Type B pancreatic cell (in vitro differentiated cells): ENCODE data around the gene EGFR. TPM values are rescaled to one million over a fixed set of nuclear protein-coding genes. Genes with fewer than 3 reads are reported as not detected.
A peak's percentile ranks its signal among the peaks of the same experiment; 100 is the strongest.

Source experiments
- DNase-seq: peaks from one replicate; pipeline ENCODE4 v3.0.0; 2021; ENCODE audit warnings: mixed read lengths; ENCODE audit not compliant: unreplicated experiment; ENCODE audit errors: extremely low spot score
- H3K27ac Mint-ChIP-seq: 2 replicates; pipeline ENCODE4 v1.8.0; 2021; ENCODE audit warnings: mild to moderate bottlenecking, mixed read lengths
- H3K27me3 Mint-ChIP-seq: 2 replicates; pipeline ENCODE4 v1.8.0; 2021; ENCODE audit warnings: mixed read lengths
- H3K36me3 Mint-ChIP-seq: 2 replicates; pipeline ENCODE4 v1.8.0; 2021; ENCODE audit warnings: mixed read lengths
- H3K4me1 Mint-ChIP-seq: one replicate; pipeline ENCODE4 v1.8.0; 2021; ENCODE audit warnings: mixed read lengths; ENCODE audit not compliant: unreplicated experiment
- H3K4me3 Mint-ChIP-seq: 2 replicates; pipeline ENCODE4 v1.8.0; 2021; ENCODE audit warnings: mild to moderate bottlenecking, mixed read lengths
- H3K9me3 Mint-ChIP-seq: 2 replicates; pipeline ENCODE4 v1.8.0; 2021; ENCODE audit warnings: mixed read lengths
- total RNA-seq: library from RNA; stranded (reverse); gene quantifications from 2 replicates; pipeline ENCODE4 v1.2.1, GENCODE V29; 2021; ENCODE audit warnings: low replicate concordance
- TF ChIP-seq, protein P1 (sequence below): fragments of 200-600 bp; sonication (generic); conservative IDR thresholded peaks from 2 replicates; pipeline ENCODE4 v1.5.0; 2021; ENCODE audit warnings: antibody characterized with exemption, mild to moderate bottlenecking

EGFR gene
- total RNA-seq, 1 donor from 2014 or later = 44.6 TPM

DNA sequence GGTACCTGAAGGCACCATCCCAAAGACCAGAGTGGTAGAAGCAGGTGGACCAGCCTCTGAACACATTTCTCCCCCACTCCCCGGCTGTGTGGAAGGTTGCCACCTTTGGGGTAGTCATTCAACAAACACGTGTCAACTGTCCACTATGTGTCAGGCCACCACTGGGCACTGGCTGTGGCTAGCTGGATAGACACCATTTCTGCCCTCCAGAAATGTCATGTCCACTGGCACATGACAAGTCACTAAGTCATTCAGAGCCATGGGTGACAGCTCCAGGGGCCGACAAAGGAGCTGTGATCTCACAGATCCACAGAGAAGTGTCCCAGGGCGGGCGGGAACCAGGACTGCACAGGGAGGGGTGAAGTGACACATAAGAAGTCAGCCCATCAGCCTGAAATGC is 99.6 kb downstream of the EGFR start:
- peaks cover 19% of the 10 kb centered on the region for H3K4me1 Mint-ChIP-seq
- no peak for DNase-seq
- TF ChIP-seq, protein P1, sequence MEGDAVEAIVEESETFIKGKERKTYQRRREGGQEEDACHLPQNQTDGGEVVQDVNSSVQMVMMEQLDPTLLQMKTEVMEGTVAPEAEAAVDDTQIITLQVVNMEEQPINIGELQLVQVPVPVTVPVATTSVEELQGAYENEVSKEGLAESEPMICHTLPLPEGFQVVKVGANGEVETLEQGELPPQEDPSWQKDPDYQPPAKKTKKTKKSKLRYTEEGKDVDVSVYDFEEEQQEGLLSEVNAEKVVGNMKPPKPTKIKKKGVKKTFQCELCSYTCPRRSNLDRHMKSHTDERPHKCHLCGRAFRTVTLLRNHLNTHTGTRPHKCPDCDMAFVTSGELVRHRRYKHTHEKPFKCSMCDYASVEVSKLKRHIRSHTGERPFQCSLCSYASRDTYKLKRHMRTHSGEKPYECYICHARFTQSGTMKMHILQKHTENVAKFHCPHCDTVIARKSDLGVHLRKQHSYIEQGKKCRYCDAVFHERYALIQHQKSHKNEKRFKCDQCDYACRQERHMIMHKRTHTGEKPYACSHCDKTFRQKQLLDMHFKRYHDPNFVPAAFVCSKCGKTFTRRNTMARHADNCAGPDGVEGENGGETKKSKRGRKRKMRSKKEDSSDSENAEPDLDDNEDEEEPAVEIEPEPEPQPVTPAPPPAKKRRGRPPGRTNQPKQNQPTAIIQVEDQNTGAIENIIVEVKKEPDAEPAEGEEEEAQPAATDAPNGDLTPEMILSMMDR = no peak
- H3K27me3 Mint-ChIP-seq = no peaks in the 10 kb centered on the region
- H3K36me3 Mint-ChIP-seq = peaks cover 4% of the 10 kb centered on the region
- no peak overlapping the region for H3K4me3 Mint-ChIP-seq
- H3K9me3 Mint-ChIP-seq = no peaks in the 10 kb centered on the region
- H3K27ac Mint-ChIP-seq = no peak overlapping the region

DNA sequence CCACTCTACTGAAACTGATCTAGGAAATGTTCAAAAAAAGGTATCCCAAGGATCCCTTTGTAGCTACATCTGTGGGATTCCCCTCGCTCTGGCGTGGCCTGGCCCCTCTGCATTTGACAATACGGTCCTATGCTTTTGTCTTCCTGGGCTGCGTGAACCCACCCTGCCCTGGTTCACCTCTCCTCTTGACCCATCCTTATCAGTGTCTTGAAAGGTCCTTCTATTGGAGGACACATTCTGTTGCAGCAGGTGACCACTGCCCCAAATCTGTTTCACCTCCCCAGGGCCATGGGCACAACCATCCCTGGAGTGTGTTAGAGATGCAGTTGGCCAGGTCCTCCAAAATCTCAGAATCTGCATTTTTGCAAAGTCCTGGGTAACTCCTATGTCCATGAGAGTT is 100.8 kb downstream of the EGFR start:
- Mint-ChIP-seq H3K36me3 (peaks cover 4% of the 10 kb centered on the region), H3K27ac (no peak overlapping the region), H3K4me3 (no peak overlapping the region), H3K4me1 (peaks cover 19% of the 10 kb centered on the region), H3K27me3 (no peaks in the 10 kb centered on the region), H3K9me3 (no peaks in the 10 kb centered on the region)
- DNase-seq = no peak
- TF ChIP-seq, protein P1 = no peak

DNA sequence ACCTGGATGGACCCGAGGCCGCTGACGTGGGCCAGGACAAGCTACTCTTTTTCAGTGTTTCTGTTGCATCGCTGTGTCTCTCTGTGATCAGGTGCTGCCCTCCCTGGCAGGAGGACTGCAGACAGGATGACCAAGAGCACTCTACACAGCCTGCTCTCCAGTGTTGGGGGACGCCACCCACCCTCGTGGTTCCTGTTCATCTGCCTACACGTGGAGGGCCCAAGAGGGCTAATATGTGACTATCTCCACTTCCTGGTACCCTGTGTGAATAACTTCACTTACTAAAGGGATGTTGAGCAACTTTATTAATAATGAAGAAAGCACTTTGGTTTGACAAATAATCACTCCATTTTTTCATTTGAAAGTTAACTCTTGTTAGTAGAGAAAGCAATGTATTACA is 101.3 kb downstream of the EGFR start:
- peaks cover 4% of the 10 kb centered on the region for H3K36me3 Mint-ChIP-seq
- no peaks in the 10 kb centered on the region for H3K27me3 Mint-ChIP-seq
- DNase-seq = no peak
- peaks cover 19% of the 10 kb centered on the region for H3K4me1 Mint-ChIP-seq
- TF ChIP-seq, protein P1 = no peak
- no peak overlapping the region for H3K4me3 Mint-ChIP-seq
- H3K9me3 Mint-ChIP-seq = no peaks in the 10 kb centered on the region
- H3K27ac Mint-ChIP-seq = no peak overlapping the region

GRCh38 chr7:55120501-55121198 is 101.8 kb downstream of the EGFR start:
- DNase-seq = no peak
- H3K27ac Mint-ChIP-seq = peak overlapping the region; percentile 79
- peaks cover 4% of the 10 kb centered on the region for H3K36me3 Mint-ChIP-seq
- peaks cover 19% of the 10 kb centered on the region for H3K4me1 Mint-ChIP-seq
- H3K27me3 Mint-ChIP-seq = no peaks in the 10 kb centered on the region
- no peak overlapping the region for H3K4me3 Mint-ChIP-seq
- no peaks in the 10 kb centered on the region for H3K9me3 Mint-ChIP-seq
- TF ChIP-seq, protein P1 = no peak

DNA sequence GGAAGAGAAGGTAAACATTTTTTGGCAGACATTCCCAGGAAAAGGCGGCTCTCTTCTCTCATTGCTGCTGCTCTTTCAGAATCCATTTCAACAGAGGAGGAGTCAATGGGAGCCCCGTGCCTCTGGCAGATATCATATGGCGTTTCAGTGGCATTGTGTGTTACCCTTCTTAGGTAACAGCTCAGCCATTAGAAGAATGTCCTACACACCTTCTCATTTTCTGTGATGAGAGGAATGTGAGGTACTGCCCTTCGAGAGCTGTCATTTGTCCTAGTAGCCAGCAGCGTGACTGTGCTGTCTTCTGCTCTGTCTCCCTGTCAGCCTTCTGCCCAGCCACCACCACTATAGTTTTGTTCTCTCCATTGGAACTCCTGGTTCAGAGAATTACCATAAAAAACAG is 102.4 kb downstream of the EGFR start:
- H3K4me1 Mint-ChIP-seq = peaks cover 25% of the 10 kb centered on the region
- DNase-seq = no peak
- TF ChIP-seq, protein P1 = no peak
- H3K27ac Mint-ChIP-seq = peak overlapping the region; percentile 79
- H3K36me3 Mint-ChIP-seq = peaks cover 4% of the 10 kb centered on the region
- no peaks in the 10 kb centered on the region for H3K9me3 Mint-ChIP-seq
- no peak overlapping the region for H3K4me3 Mint-ChIP-seq
- H3K27me3 Mint-ChIP-seq = no peaks in the 10 kb centered on the region
